GM18507 (cell line): Measurements from ENCODE around the gene MCRIP2.

ENCODE experiments used
- DNase-seq: peaks from one replicate; pipeline ENCODE4 v3.0.0; 2011; ENCODE audit warnings: low read depth; ENCODE audit not compliant: insufficient read length; ENCODE audit errors: extremely low spot score
- FAIRE-seq: peaks from 2 replicates; lab custom pipeline; 2011; peaks lifted over from hg19 to GRCh38; lab: Jason Lieb, UNC

The MCRIP2 gene

GRCh38 chr16:677316-678190, 35.9 kb downstream of the MCRIP2 start:
- no peak for FAIRE-seq
- DNase-seq = no peak

- FAIRE-seq = no peak
- no peak for DNase-seq
Observed at GRCh38 chr16:678209-678857, 36.7 kb downstream of the MCRIP2 start.

- FAIRE-seq (no peak), DNase-seq (no peak)
Observed at GRCh38 chr16:678858-679813, 37.5 kb downstream of the MCRIP2 start.

GRCh38 chr16:679814-680624, 38.4 kb downstream of the MCRIP2 start, which contains the start of gene STUB1:
TSS of gene STUB1 (plus strand) at chr16:680410. CDS start at chr16:680526, 116 bp downstream.
- FAIRE-seq = peak; percentile 73

GRCh38 chr16:680625-680945, 39.0 kb downstream of the MCRIP2 start:
- FAIRE-seq (no peak), DNase-seq (no peak)

More at GRCh38 chr16:679814-680624, 38.4 kb downstream of the MCRIP2 start, which contains the start of gene STUB1:
- peak; percentile 62 for DNase-seq

GRCh38 chr16:680967-681745, 39.5 kb downstream of the MCRIP2 start:
- DNase-seq = no peak
- peak; percentile 54 for FAIRE-seq

- DNase-seq (no peak), FAIRE-seq (no peak)
Observed at GRCh38 chr16:681746-682427, 40.3 kb downstream of the MCRIP2 start.

- FAIRE-seq (no peak), DNase-seq (no peak)
Observed at GRCh38 chr16:682493-683395, 41.1 kb downstream of the MCRIP2 start.

GRCh38 chr16:683396-684070, 41.9 kb downstream of the MCRIP2 start:
- DNase-seq (no peak), FAIRE-seq (no peak)

GRCh38 chr16:684071-684794, 42.6 kb downstream of the MCRIP2 start, which contains the start of gene JMJD8:
TSS of gene JMJD8 (minus strand) at chr16:684334. CDS start at chr16:684319, 15 bp downstream.
- FAIRE-seq (peak; percentile 98), DNase-seq (peak; percentile 93)

- DNase-seq = no peak
- no peak for FAIRE-seq
Observed at GRCh38 chr16:684961-685696, 43.5 kb downstream of the MCRIP2 start.

GRCh38 chr16:685967-686366, 44.3 kb downstream of the MCRIP2 start:
- no peak for FAIRE-seq
- no peak for DNase-seq

- no peak for DNase-seq
Observed at GRCh38 chr16:686459-687260, 45.0 kb downstream of the MCRIP2 start.

GRCh38 chr16:687499-687898, 45.9 kb downstream of the MCRIP2 start:
- no peak for FAIRE-seq
- DNase-seq = no peak

More at GRCh38 chr16:686459-687260, 45.0 kb downstream of the MCRIP2 start:
- FAIRE-seq = no peak
